WI38 (cell line): ENCODE results near the gene SNTG2.

Source experiments
- H3K4me3 ChIP-seq: 2 replicates; pipeline ENCODE4 v1.5.1; 2011; ENCODE audit warnings: low read depth, mild to moderate bottlenecking, control low read depth, low read length
- TF ChIP-seq, protein P1 (sequence below): IDR thresholded peaks from 2 replicates; pipeline ENCODE4 v1.5.1; 2012; ENCODE audit warnings: low read depth, mild to moderate bottlenecking, control low read depth, low read length

SNTG2 gene

DNA sequence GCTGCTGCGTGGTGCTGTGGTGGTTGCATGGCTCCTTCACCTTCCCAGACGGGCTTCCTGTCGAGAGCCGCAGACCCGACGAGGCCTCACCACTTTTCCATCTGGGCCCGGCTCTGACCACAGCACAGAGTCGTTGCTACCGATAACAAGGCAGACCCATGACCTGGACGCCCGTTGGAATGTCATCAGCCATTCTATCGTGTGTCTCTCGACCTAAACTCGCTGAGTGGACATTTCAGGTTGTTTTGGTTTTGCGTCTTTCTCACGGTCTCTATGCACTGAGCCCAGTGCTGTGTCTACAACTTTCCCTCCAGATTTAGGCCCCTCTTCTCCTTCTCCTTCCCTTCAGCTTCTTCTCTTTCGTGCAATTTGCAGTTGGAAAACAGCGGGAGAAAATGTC, 257.9 kb downstream of the SNTG2 start:
- TF ChIP-seq, protein P1, sequence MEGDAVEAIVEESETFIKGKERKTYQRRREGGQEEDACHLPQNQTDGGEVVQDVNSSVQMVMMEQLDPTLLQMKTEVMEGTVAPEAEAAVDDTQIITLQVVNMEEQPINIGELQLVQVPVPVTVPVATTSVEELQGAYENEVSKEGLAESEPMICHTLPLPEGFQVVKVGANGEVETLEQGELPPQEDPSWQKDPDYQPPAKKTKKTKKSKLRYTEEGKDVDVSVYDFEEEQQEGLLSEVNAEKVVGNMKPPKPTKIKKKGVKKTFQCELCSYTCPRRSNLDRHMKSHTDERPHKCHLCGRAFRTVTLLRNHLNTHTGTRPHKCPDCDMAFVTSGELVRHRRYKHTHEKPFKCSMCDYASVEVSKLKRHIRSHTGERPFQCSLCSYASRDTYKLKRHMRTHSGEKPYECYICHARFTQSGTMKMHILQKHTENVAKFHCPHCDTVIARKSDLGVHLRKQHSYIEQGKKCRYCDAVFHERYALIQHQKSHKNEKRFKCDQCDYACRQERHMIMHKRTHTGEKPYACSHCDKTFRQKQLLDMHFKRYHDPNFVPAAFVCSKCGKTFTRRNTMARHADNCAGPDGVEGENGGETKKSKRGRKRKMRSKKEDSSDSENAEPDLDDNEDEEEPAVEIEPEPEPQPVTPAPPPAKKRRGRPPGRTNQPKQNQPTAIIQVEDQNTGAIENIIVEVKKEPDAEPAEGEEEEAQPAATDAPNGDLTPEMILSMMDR, result no peak
- H3K4me3 ChIP-seq, result no peak overlapping the region

DNA sequence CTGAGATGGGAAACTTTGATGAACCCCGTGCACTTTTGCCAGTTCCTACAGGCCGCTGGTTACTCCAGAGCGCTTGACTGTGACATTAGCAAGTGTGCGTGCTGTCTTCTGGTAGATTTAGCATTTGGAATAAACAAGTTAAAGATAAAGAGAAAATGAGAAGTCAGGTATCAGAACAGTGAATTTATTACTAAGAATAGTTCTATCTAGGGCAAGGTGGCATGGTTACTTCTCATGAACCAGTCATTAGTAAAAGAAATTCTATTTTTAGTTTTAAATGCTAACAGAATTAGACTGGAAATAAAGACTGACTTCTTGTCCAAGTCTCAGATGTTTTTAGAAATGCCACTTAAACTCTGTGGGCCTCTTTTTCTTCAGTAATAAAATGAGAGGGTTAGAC, 258.6 kb downstream of the SNTG2 start:
- TF ChIP-seq, protein P1, result no peak
- H3K4me3 ChIP-seq, result no peak overlapping the region

DNA sequence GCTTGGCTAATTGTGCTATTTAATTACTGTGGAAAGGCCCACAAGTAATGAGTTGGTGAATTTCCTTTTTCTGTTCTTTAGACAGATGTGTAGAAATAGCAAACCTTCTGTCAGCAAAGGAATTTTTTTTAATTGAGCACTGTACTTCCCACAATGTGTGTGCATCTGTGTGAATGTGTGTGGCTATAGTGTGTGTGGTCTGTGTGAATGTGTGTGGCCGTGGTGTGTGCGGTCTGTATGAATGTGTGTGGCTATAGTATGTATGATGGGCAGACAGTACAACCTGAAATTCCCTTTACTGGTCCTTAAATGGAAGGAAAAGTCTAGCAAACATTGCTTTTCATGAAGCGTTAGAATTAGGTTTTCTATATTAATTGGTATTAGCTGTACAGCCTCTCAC, 259.1 kb downstream of the SNTG2 start:
- H3K4me3 ChIP-seq, result no peak overlapping the region
- TF ChIP-seq, protein P1, result no peak

DNA sequence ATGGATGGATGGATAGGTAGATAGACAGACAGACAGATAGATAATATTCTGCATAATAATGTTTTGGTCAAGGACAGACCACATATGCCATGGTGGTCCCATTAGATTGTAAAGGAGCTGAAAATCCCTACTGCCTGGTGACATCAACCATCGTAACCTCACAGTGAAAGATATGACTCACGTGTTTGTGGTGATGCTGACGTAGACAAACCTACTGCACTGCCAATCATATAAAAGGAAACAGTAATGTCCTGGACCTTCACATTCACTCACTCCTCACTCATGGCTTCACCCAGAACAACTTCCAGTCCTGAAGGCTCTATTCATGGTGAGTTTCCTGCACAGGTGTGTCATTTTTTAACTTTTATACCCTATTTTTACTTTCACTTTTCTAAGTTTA, 259.7 kb downstream of the SNTG2 start:
- TF ChIP-seq, protein P1, result no peak

DNA sequence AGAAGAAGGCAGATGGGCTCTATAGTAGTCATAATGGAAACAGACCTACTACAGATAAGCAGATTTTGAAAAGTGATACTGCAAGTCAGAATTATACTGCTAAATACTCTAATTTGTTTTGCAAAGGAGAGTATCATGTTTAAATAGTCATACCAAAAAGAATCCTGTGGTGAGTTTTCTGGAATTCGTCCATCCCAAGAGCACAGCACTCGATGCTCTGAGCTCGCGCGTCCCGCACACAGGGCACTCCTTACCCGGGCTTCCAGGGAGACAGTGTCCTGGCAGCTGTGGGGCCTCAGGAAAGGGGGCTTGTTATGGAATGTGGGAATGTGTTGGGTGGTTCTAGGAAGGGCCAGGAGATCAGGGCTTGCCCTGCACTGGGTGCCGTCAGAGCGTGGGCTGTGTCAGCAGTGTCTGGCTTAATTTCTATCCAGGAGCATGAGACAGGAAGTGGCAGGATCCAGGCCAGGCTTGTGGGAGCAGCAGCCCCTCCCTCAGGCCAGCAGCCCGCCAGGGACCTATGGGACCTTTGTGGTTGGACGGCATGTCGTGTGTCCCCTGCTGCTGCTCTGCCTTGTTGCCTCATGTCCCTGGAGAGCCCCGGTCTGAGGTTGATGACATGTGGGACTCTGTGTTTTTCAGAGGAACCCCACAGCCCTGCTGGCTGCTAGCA, 269.4 kb downstream of the SNTG2 start:
- H3K4me3 ChIP-seq, result no peak overlapping the region
- TF ChIP-seq, protein P1, result no peak

More for the DNA sequence above, 259.7 kb downstream of the SNTG2 start:
- no peak overlapping the region for H3K4me3 ChIP-seq

DNA sequence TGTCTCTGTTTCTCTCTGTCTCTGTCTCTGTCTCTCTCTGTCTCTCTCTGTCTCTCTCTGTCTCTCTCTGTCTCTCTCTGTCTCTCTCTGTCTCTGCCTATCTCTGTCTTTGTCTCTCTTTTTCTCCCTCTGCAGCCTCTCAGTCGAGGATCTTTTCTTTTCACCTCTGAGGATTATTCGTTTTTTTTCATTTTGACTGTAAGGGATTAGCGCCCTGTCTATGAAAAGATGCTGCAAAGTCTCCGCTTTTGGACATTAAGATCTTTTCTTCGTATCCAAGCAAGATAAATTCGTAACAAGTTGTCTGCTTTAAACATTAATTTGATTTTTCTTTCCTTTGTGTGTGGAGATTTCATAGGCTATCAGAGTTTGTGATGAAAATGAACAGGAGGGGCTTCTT, 271.4 kb downstream of the SNTG2 start:
- TF ChIP-seq, protein P1, result no peak
- no peak overlapping the region for H3K4me3 ChIP-seq

DNA sequence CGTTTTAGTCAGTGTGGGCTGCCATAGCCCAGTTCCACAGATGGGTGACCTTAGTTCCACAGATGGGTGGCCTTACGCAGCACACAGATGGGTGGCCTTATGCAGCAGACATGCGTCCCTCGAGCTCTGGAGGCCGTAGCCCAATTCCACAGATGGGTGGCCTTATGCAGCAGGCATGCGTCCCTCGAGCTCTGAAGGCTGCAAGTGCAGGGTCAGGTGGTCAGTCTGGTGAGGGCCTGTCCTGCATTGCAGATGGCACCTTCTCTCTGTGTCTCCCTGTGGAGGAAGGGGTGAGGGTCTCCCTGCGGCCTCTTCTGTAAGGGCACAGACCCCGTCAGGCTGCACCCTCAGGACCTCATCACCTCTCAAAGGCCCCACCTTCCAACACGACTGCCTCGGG, 273.1 kb downstream of the SNTG2 start:
- TF ChIP-seq, protein P1, result no peak

More for the DNA sequence above, 273.1 kb downstream of the SNTG2 start:
- no peak overlapping the region for H3K4me3 ChIP-seq
